ENCODE data around the gene SLC7A6OS.
"Not testable (repeated sequence)": the region's sequence is repeated elsewhere in the genome, so short reads cannot be mapped to it uniquely, and the experiment has no call there.

Gene SLC7A6OS

GRCh38 chr16:68298907-68299561, 11.7 kb downstream of the SLC7A6OS start:
- no peak for DNase-seq (ENCODE audit: low read depth in 2 of 2)

GRCh38 chr16:68298312-68298711, 12.4 kb downstream of the SLC7A6OS start:
- no peak for DNase-seq (ENCODE audit: low read depth in 2 of 2)

- no peak for DNase-seq (ENCODE audit: low read depth in 2 of 2)
Measured at GRCh38 chr16:68297908-68298307, 12.8 kb downstream of the SLC7A6OS start.

- no peak for DNase-seq (ENCODE audit: low read depth in 2 of 2)
Measured at GRCh38 chr16:68296693-68297092, 14.1 kb downstream of the SLC7A6OS start.

- DNase-seq (ENCODE audit: low read depth in 2 of 2): no peak
Measured at GRCh38 chr16:68296291-68296690, 14.5 kb downstream of the SLC7A6OS start.

- DNase-seq (ENCODE audit: low read depth in 2 of 2): no peak
Measured at GRCh38 chr16:68292425-68292824, 18.3 kb downstream of the SLC7A6OS start.

- no peak for DNase-seq (ENCODE audit: low read depth in 2 of 2)
Measured at GRCh38 chr16:68291227-68291626, 19.5 kb downstream of the SLC7A6OS start.

GRCh38 chr16:68290450-68290849, 20.3 kb downstream of the SLC7A6OS start:
- DNase-seq (ENCODE audit: low read depth in 2 of 2): no peak

- peak in 1 of 2 donors; percentile 29 for DNase-seq (ENCODE audit: low read depth in 2 of 2)
Measured at GRCh38 chr16:68289621-68290329, 21.0 kb downstream of the SLC7A6OS start.

- DNase-seq (ENCODE audit: low read depth in 2 of 2): no peak
Measured at GRCh38 chr16:68289202-68289601, 21.5 kb downstream of the SLC7A6OS start.

GRCh38 chr16:68288796-68289195, 21.9 kb downstream of the SLC7A6OS start:
- not testable (repeated sequence) for DNase-seq (ENCODE audit: low read depth in 2 of 2)

GRCh38 chr16:68288252-68288650, 22.5 kb downstream of the SLC7A6OS start:
- no peak for DNase-seq (ENCODE audit: low read depth in 2 of 2)

GRCh38 chr16:68287276-68288251, 23.2 kb downstream of the SLC7A6OS start:
- no peak for DNase-seq (ENCODE audit: low read depth in 2 of 2)

GRCh38 chr16:68286153-68287074, 24.3 kb downstream of the SLC7A6OS start:
- DNase-seq (ENCODE audit: low read depth in 2 of 2): no peak

- no peak for DNase-seq (ENCODE audit: low read depth in 2 of 2)
Measured at GRCh38 chr16:68285683-68286082, 25.1 kb downstream of the SLC7A6OS start.

- no peak for DNase-seq (ENCODE audit: low read depth in 2 of 2)
Measured at GRCh38 chr16:68284847-68285246, 25.9 kb downstream of the SLC7A6OS start.

GRCh38 chr16:68283801-68284598, 26.7 kb downstream of the SLC7A6OS start:
- no peak for DNase-seq (ENCODE audit: low read depth in 2 of 2)

- no peak for DNase-seq (ENCODE audit: low read depth in 2 of 2)
Measured at GRCh38 chr16:68283346-68283745, 27.4 kb downstream of the SLC7A6OS start.

GRCh38 chr16:68282064-68282452, 28.7 kb downstream of the SLC7A6OS start:
- DNase-seq (ENCODE audit: low read depth in 2 of 2): no peak

GRCh38 chr16:68281368-68282063, 29.2 kb downstream of the SLC7A6OS start:
- DNase-seq (ENCODE audit: low read depth in 2 of 2): no peak
